Stimulated activated CD8-positive, alpha-beta memory T cell treated with anti-CD3 and anti-CD28 coated beads, Interleukin-2, amount 100 ng/mL, for 48 hours (primary cell): ENCODE measurements around the gene PRKCH.
A peak's percentile ranks its signal among the peaks of the same experiment; 100 is the strongest.

Source experiments
- DNase-seq, 2 donors: peaks; one replicate each; pipeline ENCODE4 v3.0.0-alpha.2; 2020; ENCODE audit warnings: low read depth in 2 of 2

PRKCH gene

GRCh38 chr14:61472011-61472672 lies 150.8 kb downstream of the PRKCH start:
- no peak for DNase-seq

GRCh38 chr14:61472801-61473376 lies 151.5 kb downstream of the PRKCH start:
- DNase-seq = peak; percentile 55 to 74

DNA sequence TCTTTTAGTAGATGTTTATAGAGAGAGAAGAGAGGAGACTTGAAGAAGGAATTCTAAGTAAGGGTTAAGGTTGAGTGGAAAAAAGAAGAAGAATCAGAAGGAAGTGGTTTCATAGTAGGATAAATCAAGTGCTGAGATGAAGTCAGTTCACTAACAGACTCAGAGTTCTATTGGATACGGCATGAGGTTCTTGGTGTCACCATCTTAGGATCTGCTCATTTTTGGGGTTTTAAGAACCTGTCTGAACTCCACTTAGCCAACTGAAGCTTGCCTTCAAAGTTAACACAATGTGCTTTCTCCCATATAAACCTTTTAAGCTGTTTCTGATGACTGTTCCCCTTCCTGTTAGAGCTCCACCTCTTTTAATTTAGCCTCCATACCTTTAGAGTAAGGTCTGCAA lies 152.6 kb downstream of the PRKCH start:
- DNase-seq = no peak

DNA sequence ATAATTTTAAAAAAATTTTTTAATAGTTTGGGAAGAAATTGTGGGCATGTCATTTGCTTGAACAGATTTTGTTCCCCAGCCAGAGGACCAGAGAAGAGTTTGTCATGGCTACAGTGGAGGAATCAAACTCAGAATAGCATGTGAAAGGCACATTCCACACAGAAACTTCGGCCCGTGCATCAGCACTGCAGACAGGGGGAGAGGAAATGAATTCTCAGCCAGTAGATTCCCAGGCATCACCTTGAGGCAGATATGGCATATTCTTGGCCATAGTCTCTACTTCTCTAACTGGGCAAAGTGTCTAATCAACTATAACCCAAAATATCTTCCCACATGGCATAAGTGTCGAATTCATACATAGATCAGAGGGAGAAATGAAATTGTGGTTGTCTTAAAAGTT lies 153.3 kb downstream of the PRKCH start:
- DNase-seq = no peak

DNA sequence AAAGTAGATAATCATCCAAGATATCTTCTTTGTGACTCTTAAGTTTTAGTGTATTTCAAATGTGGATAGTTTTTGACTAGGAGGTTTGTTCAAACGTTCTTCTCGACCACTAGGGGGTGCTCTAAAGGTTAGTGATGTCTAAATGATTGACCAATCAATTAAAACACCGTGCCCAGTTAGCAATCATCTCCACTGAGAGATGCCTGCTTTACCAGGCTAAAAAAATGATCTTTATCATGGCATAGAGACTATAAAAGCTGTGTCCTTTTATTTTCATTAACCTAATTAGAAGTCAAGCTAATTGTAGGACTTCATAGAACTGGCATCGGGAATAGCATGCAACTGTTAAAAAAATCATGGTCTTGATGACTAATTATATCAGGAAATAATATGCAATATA lies 153.9 kb downstream of the PRKCH start:
- no peak for DNase-seq

DNA sequence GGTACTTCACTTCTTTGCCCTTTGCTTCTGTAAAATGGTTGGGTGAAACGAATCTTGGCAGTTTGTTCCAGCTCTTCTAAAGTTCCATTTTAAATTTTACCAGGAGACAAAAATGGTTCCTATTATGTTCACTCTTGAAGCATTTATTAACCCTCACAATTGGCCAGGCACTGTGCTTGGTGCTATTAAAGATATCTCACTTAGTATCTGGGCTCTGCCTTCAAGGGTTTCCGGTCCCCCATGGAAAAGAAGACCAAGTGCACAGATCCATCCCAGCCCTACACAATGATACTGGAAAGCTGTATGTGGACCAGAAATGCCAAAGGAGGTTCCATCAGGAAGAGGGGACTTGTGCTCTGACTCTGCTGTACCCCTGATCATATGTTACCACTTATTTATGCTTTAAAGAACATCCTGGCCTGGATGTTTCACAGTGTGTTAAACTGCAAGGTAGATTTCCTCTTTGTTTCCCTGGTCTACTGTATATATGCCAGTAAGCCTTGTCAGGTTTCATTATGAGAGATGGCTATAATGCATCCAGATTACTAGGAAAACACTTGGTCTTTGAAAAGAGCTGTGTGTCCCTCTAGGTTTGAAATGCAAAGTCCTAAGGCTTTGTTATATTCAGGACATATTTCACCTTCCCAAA lies 154.8 kb downstream of the PRKCH start:
- DNase-seq = no peak

DNA sequence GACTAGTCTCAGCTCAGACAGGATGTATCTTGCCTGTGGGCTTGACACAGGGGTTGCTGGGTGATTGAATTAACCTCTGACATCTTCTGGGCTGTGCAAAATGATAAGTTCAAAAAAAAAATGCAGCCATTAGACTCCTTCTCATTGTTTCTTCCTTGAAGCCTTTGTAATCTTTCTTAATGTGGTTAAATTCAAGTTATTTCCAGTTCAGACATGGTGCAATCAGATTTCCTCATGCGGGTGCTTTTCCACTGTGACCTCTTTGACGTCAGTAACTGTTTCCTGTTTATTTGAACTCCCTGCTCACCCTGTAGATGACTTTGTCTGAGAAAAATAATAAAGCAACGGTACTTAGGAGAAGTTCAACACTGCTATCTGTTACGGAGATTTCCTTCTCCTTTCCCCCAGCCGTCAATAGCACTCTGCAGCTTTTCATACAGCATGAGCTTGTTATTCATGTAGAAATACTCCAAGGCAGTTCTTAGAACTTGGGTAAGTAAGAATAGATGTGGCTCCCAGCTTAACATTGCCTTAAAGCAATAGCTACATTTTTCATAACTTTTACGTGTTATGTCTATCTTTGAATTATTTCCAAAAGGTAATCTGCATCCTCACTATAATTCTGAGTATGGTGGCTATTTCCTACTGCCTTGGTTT lies 155.5 kb downstream of the PRKCH start:
- DNase-seq = no peak

DNA sequence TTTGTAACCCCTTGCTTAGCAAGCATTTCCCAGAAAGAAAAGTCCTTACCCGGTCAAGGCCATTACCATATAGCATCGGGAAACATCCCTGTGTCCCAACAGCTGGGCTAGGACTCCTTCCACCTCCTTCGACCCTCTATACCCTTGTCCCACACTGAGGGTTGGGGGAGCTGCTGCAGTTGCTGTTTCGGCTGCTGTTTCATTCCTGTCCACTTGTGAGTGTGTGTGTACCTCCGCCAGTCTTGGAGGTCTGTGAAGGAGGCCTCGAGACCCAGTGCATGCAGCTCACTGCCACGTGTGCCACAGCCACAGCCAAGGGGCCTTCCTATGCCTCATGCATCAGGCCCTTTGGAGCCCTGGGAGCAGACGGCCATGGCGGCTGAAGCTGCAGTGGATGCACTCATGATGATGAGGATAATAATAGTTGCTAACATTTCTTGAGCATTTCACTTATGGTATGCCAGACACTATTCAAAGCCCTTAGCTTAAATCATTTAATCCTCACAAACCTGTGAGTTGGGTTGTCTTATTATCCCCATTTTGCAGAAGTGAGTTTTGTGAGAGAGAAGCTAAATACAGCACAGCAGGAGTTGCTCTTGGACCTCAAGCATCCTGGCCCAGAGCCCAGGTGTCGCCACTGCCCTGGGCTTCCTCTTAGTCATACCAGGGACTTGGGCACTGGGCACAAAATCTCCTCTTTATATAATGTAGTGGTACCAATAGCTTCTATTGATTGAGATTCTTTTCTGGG lies 156.5 kb downstream of the PRKCH start:
- no peak for DNase-seq

DNA sequence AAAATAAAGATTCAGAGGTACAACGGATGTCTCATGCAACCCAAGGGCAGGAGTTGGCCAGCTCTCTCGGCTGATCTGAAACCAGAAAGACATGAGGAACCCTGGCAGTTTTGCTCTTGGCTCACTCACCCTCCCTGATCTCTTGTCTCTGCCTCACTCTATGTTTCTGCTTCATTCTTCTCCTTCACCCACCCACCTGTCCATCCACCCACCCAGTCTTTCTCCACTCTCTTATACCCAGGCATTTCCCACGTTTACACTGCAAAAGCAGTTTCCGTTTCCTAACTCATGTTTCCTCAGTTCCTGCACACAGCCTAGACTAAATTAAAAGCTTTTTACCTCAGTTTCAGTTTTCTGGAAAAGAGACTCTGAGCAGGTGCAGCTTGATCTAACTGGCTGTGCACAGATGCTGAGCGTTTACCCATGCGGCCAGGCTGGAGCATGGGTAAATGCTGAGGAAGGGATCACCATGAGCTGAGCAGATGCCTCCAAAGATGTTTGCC lies 157.6 kb downstream of the PRKCH start:
- DNase-seq = no peak

- no peak for DNase-seq
Observed at GRCh38 chr14:61479746-61480502, 158.5 kb downstream of the PRKCH start.

DNA sequence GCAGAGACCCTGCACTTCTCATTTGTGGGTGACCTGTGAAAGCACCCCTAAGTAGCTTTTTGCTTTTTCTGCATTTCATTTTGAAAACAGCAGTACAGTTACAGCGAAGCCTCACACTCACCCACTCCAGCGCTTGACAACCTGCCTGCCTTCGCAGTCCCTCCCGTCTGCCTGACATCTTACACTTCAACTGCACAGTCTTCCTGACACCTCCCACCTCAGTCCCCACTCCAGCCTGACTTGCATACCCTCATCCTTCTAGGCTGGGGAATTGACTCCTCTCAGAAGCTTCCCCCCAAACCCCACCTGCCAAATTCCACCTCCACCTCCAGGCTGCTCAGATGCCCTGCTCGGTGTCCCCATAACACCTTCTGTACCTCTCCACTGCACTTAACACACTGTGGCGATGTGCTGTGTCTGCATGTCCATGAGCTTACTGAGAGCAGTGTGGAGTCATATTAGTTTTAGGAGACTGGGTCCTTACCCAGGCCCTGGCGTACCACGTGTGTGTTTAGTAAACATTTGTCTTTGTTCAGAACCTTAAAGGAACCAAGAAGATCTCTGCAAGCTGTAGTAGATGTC lies 159.4 kb downstream of the PRKCH start:
- no peak for DNase-seq

GRCh38 chr14:61481701-61482100 lies 160.3 kb downstream of the PRKCH start:
- DNase-seq = no peak

DNA sequence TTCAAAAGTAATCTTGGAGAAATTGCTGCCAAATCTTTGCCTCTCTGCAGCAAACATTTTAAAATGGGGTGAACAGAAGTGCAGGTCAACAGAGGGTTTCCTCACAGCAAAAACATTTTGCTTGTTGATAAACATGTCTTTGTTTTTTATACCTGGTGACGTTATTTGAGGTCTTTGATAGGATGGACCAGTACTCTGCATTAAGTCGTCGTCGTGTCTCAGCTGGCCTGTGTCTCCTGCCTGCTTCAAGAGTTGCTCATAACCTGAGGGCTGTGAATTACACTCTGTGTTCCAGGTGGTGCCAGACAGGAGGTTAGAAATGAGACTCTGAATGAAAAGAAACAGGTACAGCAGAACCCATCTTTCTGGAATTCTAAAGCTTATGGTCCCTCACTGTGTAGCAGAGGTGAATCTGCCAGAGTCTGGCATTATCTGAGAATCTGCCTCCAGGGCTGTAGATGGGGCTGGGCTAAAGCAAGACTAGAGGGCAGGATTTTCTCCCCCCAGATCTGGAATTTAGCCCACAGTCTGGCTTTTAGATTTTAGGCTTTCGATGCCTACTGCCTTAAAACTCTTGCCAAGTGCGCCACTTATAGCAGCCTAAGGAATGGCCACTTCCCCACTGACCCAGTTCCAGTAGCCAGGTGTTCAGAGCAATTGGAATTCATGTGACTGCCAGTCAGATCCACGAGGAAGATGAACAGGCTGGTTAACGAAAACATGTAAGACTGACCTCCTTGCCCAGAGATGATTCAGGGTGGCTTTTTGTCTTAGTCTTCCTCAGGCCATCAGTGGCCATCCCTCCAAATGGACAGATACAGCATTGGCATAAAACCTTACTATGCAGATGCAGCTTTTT lies 161.2 kb downstream of the PRKCH start:
- no peak for DNase-seq

DNA sequence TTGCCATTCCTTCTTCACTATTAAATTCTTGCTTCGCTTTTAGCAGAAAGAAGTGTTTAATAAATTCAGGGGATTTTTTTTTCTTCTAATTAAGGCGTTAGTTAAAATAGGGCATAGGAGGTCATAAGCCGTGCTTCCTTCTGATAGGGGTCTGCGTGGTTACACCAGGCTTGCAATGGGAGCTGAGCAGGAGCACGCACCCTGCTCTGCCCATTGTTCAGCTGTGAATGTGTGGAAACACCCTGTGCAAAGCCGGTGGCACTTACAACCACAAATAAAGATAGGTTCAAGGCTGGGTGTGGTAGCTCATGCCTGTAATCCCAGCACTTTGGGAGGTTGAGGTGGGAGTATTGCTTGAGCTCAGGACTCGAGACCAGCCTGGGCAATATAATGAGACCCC lies 162.1 kb downstream of the PRKCH start:
- no peak for DNase-seq

DNA sequence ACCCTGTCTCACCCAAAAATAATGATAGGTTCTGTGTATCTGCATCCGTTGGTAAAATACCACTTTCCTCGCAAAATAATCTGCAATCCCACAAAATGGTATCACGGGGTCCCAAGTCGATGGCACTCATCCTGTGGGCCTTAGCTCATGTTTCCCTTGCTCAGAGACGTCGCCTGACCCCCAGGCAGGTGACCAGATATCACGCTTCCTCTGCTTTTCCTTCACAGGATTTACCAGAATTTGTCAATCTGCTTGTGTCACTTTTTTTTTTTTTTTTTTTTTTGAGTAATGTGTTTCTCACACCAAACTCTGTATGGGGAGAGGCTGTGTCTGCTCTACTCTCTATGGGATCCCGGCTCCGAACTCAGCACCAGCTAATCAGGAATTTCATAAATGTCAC lies 162.7 kb downstream of the PRKCH start:
- DNase-seq = no peak

DNA sequence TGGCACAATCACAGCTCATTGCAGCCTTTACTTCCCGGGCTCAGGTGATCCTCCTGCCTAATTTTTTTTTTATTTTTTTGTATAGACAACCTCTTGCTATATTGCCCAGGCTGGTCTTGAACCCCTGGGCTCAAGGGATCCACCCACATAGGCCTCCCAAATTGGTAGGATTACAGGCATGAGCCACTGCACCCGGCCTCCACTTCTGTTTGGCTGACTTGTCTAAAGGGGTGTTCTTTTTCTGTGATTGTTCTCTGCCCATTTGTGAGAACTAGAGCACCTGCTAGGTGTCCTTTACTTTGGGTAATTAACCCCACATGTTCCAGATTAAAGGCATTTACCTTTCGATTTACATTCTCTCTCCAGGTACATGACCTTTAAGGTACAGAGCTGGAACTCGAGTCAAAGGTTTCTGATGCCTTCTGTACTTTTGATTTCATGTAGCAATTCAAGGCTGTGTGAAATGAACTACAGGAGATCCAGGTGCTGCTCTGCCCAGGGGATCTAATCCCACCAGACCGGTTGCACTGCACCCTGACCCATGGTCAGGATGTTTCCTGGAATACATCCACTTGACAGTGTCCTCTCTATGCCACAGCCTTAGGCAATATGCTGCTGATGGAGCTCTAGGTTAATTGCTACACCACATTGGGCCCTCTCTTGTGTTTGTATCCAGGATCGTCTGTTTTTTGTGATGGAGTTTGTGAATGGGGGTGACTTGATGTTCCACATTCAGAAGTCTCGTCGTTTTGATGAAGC lies 163.6 kb downstream of the PRKCH start:
- DNase-seq = no peak

GRCh38 chr14:61485661-61486060 lies 164.3 kb downstream of the PRKCH start:
- no peak for DNase-seq

DNA sequence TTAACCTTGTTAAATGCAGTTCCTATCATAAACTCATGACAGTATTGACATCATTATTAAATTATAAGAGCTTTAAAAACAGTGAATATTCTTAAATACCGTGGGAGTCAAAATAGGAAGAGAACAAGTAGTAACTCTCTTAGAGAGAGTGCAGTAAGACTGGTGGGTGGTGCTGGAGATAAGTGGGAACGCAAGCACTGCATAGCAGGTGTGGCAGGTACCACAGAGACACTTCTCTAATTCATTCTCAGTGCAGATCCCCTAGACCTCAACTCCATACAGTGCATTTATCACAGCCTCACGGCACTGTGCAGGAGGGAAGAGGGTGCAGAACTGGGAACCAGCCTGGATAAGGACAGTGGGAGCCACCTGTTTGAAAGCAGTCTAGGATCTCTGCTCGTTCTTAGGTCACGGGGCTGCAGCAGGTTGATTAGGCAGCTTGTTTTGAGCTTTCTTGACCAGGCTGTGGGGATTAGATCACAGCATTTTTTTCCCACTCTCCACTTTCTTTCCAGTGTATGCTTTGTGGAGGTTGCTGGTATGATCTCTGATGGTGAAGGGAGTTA lies 165.6 kb downstream of the PRKCH start:
- no peak for DNase-seq
